HG03460 (cell line): Measurements from ENCODE around the gene ARHGAP22.

Source experiments
- ATAC-seq: cut with Tn5 transposase; IDR thresholded peaks from one replicate; pipeline ENCODE4 v1.9.1; 2021; ENCODE audit not compliant: unreplicated experiment

Gene ARHGAP22

DNA sequence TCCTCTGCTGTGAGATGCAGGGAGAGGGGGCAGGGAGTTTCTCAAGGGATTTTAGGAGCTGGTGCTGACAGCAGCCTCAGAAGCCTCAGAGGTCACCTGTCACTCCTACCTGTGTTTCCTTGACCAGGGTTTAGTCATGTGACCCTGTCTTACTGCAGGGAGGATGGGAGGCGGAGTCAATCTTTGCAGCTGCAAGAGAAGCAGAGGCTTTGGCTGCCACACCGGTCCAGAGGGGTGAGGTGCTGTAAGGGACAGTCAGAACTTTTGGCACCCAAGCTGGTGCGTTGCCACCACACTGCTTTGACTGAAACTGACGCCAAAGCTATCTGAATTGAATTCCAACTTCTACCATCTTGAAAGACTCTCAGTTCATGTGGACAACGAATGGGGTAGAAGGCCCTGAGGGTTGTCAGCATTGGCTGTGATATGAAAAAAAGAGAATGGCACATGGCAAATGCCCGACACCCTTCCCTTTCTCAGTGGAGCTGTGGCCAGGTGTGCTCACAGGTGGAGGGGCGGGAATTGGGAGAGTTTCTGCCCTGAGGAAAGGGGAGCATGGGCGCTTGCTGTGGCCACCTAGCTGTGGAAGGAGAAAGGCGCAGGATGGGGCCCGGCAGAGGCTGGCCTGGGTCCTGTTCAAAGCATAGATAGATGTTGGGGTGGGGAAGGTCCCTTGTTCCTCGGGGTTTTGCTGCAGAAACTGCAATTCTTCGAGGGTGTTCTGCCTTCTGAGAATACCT lies 69.3 kb downstream of the ARHGAP22 start:
- no peak for ATAC-seq

DNA sequence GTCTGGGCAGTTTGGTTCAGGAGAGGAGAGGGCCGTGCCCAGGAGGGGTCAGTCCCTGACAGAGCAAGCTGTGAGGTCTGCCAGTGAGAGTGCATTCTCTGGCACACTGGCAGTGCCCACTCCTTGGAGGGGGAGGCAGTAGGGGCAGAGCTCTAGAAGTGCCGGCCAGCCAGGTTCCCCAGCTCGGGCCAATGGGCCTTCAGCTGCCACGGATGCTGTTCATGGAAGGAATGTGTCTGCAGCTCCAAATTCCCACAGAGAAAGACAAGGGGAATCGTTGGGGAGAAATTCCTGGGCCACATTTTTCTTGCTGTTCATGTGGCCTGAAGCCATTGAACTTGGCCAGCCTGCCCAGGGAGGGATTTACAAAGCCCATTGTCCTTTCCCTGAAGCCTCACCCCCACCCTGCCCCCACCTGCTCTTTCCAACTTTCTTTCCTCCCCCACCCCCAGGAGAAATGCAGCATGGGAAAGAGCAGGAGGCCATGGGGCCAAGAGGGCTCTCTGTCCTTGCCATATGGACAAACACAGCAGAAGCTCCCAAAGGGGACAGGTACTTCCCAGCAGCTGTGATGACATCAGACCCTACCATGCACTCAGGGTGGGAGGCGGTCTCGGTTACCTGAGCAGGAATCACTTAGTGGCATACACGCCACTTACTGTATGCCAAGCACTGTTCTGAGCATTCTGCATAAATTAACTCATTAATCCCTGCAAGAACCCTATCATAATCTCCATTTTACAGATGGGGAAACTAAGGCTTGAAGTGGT lies 70.7 kb downstream of the ARHGAP22 start:
- ATAC-seq: no peak

DNA sequence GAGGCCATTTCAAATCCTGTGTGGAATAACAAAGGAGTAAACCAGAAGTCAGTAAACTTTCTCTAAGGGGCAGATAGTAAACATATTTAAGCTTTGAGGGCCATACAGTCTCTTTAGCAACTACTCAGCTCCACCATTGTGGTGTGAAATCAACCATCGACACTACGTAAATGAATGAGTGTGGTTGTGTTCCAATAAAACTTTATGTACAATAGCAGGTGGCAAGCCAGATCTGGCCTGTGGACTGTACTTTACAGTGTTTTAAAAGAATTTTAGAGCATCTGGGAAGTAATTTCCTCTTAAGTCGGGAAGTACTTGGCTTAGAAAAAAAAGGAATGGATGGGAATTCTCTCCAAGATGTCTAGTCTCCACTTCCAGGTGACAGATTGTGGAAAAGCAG lies 71.3 kb downstream of the ARHGAP22 start:
- ATAC-seq: no peak

DNA sequence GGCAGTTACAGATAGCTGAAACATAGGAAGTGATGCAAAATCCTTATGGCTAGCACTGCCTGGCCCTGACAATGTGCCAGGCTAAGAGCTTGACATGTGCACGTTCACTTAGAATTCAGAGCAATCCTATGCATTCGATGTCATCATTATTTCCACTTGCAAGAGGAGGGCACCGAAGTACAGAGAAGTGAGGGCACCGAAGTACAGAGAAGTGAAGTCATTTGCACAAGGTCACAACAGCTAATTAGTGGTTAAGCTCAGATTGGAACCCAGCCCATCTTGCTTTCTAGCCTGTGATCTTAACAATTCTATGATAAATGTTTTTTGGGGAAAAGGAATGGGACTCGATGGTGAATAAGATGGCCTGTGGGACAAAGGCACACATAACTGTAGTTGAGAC lies 73.4 kb downstream of the ARHGAP22 start:
- no peak for ATAC-seq

DNA sequence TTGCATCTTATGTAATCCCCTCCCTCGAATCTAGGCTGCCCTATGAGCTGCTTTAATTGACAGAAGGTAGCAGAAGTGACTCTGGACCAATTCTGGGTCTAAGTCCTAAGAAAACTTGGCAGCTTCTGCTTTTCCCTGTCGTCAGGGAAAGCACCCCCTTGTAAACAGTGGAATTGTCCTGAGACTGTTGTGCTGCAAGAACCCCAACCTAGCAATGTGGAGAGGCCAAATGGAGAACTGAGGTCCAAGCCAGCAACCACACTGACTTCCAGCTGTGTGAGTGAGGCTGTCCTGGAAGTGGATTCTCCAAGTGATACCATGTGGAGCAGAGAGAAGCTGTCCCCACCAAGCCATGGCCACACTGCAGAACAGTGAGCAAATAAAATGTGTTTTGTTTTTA lies 75.5 kb downstream of the ARHGAP22 start:
- ATAC-seq: no peak

DNA sequence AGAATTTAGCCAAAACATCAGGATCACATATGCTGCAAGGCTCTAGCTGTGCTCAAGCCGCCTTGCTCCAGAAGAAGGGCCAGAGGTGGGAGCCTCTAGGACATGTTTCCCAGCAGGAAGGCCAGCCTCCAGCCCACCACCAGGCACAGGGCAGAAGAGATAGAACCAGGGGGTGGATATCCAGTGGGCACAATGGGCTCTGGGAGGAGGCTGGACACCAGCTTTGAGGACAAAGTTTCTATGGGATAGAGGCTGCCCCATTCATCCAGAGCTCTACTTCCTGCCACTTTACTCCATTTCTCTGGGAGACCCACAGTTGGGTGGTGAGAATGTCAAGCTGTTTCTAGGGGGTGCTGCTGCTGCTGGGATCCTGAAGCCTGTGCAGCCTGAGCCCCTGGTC lies 77.1 kb downstream of the ARHGAP22 start:
- no peak for ATAC-seq

DNA sequence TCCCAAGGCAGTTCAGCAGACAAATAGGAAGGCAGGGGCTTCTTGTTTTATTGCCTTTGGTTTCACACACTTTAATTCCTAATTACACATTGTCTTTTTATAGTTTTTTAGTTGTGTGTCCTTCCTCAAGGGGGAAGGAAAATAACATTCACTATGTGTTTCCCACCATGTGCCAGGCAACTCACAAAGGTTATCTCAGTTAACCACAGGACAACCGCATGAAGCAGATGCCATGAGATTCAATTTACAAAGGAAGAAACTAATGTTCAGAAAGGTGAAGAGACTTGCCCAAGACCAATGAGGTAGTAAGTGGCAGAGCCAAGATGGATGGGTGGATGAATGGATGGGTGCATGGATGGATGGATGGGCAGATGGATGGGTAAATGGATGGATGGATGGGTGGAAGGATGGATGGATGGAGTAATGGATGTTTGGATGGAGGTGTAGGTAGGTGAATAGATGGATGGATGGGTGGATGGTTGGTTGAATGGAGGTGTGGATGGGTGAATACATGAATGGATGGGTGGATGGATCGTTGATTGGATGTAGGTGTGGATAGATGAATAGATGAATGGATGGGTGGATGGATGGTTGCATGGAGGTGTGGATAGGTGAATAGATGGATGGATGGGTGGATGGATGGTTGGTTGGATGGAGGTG lies 77.9 kb downstream of the ARHGAP22 start:
- no peak for ATAC-seq

DNA sequence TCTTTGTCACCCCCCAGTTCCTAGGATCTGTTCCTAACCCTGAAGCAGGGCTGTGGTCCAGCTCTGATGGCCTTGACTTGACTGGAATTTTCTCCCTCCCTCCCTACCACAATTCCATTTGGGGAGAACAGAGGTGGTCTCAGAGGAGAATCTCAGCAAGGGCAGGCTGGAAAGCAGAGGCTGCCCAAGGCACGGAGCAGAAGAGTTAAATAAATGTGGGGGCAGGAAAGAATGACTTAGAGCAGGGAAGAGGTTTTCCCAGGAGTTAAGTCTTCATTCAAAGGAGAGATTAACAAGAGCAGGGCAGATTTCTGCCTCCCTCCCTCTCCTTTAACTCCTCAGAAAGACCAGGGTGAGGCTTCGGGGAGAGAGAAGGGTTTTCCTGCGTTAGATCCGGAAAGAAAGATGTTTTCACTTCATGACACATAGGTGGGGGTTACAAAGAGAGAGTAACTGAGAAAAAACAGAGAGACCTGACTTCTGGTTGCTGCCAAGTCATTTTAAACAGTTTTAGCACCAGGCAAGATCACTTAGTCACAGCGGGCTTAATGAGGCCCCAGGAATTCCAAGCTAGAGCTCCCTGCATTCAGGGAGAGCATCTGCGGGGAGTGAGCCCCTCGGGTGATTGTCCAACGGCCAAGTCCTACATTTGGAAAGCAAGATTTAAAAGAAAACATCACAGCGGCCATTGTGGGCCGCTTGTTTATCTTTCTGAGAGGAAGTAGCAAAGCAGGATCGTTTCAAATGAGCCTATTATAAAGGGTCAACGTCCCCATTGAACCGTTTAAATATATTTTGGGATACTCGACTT lies 78.7 kb downstream of the ARHGAP22 start:
- no peak for ATAC-seq

DNA sequence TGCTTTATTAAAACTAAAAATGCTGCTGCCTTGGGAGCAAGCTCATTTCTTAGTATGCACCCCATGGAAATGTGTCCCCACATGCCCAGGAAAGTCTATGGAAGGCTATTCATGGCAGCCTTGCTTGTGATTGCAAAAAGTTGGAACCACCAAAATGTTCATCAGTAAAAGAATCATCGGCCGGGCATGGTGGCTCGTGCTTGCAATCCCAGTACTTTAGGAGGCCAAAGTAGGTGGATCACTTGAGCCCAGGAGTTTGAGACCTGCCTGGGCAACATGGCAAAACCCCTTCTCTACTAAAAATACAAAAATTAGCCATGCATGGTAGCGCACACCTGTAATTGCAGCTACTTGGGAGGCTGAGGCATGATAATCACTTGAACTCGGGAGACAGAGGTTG lies 79.8 kb downstream of the ARHGAP22 start:
- no peak for ATAC-seq

DNA sequence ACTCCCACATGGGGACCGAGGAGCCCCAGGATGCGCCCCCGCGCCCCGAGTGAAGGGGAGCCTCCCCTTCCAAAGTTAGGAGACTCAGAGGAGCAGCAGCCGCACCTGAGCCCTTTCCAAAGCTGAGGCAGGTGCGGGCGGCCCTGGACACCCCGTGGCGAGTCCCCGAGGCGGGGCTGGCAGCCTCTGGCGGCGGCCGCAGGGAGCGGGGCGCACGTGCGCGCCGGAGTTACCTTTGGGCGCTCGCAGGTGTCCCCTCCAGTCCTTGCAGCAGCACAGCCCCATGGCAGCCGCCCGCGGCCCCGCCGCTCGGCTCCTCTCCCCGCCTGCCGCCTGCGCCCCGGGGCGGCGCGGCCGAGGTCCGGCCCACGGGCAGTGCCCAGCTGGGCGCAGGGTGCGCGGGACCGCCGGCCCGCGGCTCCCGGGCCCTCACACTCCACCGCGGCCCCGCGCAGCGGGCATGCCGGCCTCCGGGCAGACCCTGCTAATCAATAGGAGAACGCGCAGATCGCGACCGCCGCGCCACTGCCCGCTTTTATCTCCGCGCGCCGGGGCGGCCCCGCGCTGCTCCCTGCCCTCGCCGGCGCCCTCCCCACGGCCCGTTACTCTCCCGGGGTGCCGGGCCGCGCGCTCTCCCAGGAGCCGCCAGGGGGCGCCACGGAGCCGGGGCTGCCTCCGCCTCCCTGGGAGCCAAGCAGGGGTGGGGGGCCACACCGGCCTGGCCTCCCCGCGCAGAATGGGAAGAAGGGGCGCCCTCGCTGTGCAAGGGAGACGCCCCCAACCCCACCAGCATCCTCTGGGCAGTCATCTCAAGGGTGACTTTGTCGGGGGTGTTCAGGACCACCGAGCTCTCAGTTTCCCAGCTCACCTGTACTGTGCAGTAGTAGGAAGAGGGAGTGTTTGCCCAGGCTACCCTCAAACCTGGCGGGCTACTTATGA lies 80.8 kb downstream of the ARHGAP22 start:
- no peak for ATAC-seq

DNA sequence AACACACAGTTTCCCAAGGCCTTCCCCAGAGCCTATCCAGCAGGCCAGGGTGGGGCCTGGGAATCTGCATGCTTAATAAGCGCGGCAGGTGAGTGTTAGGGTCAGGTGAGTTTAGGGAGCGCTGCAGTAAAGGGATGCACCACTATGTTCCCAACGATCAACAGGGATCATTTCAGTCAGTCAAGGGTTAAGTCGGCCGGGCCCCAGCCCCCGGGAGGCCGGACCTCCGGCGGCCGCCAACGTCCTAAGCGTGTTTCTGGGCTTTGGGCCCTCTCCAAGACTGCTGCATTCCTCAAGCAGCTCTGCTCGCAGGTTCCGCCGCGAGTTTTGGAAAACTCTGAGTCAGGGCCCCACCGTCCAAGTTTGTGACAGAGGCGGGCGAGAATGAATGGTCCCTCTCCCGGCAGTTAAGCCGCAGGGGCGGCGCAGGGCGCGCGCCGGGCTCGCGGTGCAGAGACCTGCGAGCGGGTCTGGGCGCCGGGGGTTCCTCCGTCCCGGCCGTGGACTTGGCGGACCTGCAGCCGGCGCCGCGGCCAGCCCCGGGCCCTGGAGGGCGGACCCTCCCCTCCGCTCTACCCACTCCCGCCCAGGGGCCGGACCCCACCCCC lies 81.6 kb downstream of the ARHGAP22 start:
- no peak for ATAC-seq

DNA sequence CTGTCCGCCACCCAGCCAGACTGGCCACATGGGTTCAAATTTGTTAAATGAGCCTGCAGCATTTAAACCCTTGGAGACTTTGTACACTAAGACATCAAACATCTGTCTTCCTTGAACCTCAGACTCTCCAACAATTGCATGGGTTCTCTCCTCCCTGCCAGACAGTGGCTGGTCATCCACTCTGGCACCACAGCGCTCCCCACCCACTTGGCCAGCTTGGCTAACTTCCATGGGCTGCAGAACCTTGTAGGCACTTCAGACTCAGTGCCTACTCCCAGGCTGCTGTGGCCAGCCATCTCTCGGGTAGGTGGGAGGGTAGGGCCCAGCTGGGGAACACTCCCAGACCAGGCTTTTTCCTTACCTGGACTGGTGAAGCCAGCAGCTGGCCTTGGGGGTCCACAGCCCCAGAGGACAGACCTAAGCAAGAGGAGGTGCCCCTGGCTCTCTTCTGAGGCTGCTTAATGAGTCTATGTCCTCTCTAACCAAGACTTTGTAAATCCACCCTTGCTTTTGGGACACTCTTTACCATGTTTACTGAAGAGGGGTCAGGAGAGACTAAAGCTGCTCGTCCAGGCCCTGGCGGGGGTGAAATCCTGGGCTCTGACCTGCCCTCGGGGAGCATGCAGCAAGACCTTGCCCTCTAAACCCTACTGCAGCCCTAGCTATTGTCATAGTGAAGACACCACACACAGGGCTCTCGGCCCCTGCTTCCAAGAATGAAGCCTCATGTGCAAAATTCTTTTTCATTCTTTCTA lies 82.7 kb downstream of the ARHGAP22 start:
- no peak for ATAC-seq

DNA sequence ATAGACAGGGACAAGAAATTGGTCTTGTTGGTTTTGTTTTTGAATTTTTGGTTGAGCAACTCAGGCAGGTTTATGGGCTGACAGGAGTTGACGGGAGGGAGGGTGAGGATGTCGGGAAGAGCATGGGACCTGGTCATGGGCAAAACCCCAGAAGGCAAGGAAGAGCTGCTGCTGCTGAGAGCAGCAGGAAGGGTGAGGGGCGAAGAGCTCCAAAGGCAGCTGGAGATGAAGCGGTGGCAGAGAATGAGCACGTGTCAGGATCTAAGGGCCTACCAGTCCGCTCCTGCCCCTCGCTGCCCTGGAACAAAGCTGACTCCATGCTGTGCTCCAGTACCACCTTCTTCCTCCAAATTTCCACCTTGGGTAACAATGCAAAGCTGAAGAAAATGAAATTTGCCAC lies 84.3 kb downstream of the ARHGAP22 start:
- no peak for ATAC-seq

DNA sequence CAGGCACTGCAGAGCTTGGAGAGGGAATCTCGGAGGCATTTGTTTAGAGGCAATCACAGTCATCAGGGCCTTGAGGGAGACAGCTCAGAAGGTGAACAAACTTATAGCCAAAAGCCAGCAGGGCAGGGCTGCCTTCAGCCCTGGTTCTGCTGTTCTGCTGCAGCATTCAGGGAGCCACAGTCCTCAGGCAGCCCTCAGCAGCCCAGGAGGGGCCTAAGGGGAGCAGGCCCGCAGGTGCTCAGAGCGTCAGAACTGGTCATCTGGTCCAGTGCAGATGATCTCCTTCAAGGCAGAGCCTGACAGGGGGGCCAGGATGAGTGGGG lies 84.7 kb downstream of the ARHGAP22 start:
- no peak for ATAC-seq

DNA sequence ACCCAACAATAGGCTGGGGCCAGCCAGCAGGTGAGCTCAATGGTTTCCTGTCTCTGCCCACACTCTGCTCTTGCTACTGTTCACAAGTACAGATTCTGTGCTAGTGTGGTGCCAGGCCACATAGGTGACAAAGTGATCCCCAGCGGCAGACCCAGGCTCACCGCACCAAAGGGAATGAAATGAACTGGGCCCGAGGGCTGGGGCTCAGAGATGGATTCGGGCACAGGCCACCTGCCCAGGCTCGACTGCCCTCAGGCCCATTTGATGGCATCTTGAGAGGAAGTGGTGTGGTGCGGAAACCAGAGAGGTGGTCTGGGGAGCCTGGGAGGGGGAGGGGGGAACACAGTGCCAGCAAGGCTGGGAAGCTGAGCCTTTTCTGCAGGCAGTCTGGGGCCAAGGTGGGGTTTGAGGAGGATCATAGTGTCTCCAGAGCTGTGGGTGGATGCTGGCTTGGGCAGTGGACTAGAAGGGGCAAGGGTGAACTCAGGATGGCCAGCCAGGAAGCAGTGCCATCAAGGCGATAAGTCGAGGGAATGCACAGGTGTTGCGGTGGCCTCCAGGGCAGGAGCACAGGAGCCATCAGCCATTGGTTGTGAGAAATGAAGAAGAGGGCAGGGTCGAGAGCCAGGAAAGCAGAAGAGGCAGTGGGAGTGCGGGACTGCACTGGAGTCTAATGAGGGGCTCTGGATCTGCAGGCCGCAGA lies 85.2 kb downstream of the ARHGAP22 start:
- no peak for ATAC-seq

DNA sequence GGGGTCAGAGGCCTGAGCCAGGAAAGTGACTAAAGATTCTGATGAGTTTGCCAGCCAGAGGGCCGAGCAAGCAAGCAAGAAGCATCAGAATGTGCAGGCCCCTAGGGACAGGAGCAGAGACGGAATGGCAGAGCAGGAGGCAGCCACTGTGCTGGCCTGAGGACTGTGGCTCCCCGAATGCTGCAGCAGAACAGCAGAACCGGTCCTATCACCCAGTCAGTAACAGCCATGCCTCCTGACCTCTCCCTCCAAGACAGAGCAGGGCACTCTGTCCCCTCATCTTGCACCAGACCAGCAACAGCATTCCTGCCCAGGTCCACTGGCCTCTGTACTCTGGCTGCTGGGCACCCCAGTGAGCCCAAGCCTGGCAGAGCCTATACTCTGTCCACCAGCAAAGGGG lies 85.9 kb downstream of the ARHGAP22 start:
- no peak for ATAC-seq

DNA sequence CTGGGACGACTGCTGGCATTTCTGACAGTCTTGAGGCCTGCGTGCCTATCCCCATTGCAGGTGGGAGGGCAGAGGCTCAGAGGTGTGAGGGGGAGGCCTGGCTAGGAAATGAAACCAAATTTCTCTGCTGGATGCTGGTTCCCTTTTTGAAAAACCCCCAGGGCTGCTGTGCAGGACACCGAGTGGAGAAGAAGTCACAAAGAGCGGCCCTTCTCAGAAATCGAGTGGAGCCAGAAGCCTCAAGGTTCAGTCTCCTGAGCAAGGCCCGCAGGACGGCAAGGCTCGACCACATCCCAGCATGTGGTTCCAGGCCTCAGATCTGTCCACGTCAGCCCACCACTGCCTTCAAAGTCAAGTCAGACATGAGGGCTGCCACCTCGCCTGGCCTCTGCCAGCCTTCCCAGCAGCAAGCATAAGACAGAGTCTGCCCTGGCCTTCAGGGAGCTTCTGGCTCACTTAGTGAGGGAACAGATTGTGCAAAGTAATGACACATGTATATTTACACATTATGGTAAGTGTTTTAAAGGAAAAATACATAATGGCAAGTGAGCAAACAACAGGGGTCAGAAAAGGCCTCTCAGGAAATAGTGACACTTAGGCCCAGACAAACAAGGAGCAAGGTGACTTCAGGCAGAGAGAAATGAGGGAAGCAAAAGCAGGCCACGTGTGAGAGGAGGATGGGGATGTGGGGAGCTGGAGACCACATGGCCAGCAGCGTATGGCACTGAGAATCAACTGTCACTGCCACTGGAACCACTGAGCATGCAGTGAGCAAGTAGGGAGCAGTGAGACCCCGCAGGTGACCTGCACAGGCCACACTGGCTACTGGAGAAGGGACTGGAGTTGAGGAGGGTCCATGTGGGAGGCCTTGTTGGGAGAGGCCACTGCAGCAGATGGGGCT lies 86.7 kb downstream of the ARHGAP22 start:
- ATAC-seq: no peak

DNA sequence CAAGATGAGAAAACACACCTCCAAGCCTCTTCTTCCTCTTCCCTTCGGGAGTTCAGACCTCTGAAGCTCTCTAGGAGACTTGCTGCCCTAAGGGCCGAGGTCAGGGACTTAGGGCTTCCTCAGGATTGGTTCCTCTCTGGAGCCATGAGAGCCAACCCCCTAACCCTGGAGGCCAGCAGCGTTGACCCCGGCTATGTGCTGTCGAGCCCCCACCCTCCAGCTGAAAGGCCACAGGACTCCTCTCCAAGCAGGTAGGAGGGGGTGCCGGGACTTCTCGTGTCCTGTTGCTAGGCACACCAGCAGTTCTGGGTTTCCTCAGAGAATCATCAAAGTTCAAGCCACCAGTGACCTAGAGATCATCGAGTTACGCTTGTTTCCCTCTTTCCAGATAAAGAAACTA lies 87.4 kb downstream of the ARHGAP22 start:
- ATAC-seq: no peak
